Lower lobe of right lung (tissue), 2 donors: ENCODE results near the gene SLC25A25. TPM values are rescaled to one million over a fixed set of nuclear protein-coding genes. Genes with fewer than 3 reads are reported as not detected.

Experiments used
- ATAC-seq, 2 donors: fragments of 200-7000 bp; cut with Tn5 transposase; one replicate each; pipeline ENCODE4 v1.9.1; 2020 to 2022; ENCODE audit warnings: mild to moderate bottlenecking in 2 of 2, moderate library complexity in 2 of 2
- DNase-seq: peaks from one replicate; pipeline ENCODE4 v3.0.0-alpha.2; 2020
- H3K27ac ChIP-seq: fragments of 200-600 bp; one replicate; pipeline ENCODE4 v1.8.0; 2022
- H3K27me3 ChIP-seq: fragments of 200-600 bp; one replicate; pipeline ENCODE4 v1.8.0; 2022; ENCODE audit warnings: low read depth
- H3K36me3 ChIP-seq: fragments of 200-600 bp; one replicate; pipeline ENCODE4 v1.8.0; 2022; ENCODE audit warnings: mild to moderate bottlenecking
- H3K4me1 ChIP-seq: fragments of 200-600 bp; one replicate; pipeline ENCODE4 v1.8.0; 2022
- H3K4me3 ChIP-seq: fragments of 200-600 bp; one replicate; pipeline ENCODE4 v1.8.0; 2022; ENCODE audit warnings: mild to moderate bottlenecking
- H3K9me3 ChIP-seq: fragments of 200-600 bp; one replicate; pipeline ENCODE4 v1.8.0; 2022
- intact Hi-C: fragments of 100-400 bp; cut with DNase I; formaldehyde crosslinking; loops from one replicate; pipeline ENCODE4 v1.11.0; 2022
- total RNA-seq: library from RNA; stranded (reverse); fragmentation: NEBNext Ultra II Directional; extraction: Animal tissue kit (Norgen Biotek cat#: 25700); gene quantifications from one replicate; pipeline ENCODE4 v1.2.1, GENCODE V29; 2021
- TF ChIP-seq, protein P1 (sequence below): fragments of 200-600 bp; IDR thresholded peaks from one replicate; pipeline ENCODE4 v1.8.0; 2022; ENCODE audit warnings: antibody characterized with exemption, mild to moderate bottlenecking
- donor health status: DM: no; HTN: yes; CAD: no; lungs with severe emphysema.

The SLC25A25 gene
- total RNA-seq, 1 donor from 2014 or later = 27.3 TPM

DNA sequence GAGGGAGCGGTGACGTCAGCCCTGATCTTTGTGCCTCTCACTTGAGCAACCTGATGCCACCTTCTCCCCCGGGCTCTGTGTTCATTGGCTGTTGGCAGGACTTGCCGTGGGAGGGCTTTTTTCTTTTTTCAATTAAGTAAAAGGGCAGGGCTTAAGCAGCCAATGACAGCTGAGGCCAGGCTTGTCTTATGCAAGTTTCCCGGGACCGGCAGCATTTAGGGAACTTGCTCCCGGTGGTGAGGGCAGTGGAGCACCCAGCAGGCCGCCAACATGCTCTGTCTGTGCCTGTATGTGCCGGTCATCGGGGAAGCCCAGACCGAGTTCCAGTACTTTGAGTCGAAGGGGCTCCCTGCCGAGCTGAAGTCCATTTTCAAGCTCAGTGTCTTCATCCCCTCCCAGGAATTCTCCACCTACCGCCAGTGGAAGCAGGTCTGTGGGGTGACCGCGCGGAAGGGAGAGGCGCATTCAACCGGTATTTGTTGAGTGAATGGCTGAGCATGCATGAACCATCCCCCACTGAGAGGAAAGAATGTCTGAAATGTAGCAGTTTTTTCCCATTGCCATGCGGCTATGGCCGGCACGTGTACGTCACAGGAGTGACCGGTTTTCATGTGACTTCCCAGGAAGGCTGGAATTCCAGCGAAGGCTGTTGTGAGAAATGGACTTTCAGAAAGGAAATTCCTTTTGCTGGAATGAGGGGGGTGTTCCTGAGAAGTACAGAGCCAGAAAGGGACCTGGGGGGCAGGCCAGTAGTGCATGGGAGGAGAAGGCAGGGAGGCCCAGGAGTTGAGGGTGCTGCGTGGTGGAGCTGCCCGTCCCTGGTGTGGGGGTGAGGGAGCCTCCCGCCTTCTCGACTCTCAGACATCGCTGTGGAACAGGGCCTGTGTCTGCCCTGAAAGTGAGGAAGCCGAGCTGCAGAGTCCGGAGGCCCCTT is 30.5 kb downstream of the SLC25A25 start:
- ATAC-seq (peak; percentile 83 to 89), DNase-seq (peak; percentile 97)
- H3K4me1 ChIP-seq = peaks cover 94% of the 10 kb centered on the region
- H3K36me3 ChIP-seq = peaks cover 27% of the 10 kb centered on the region
- intact Hi-C loops = no loop called here
- peak overlapping the region; percentile 61 for H3K4me3 ChIP-seq
- TF ChIP-seq, protein P1, sequence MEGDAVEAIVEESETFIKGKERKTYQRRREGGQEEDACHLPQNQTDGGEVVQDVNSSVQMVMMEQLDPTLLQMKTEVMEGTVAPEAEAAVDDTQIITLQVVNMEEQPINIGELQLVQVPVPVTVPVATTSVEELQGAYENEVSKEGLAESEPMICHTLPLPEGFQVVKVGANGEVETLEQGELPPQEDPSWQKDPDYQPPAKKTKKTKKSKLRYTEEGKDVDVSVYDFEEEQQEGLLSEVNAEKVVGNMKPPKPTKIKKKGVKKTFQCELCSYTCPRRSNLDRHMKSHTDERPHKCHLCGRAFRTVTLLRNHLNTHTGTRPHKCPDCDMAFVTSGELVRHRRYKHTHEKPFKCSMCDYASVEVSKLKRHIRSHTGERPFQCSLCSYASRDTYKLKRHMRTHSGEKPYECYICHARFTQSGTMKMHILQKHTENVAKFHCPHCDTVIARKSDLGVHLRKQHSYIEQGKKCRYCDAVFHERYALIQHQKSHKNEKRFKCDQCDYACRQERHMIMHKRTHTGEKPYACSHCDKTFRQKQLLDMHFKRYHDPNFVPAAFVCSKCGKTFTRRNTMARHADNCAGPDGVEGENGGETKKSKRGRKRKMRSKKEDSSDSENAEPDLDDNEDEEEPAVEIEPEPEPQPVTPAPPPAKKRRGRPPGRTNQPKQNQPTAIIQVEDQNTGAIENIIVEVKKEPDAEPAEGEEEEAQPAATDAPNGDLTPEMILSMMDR = no peak
- H3K9me3 ChIP-seq = no peaks in the 10 kb centered on the region
- peak overlapping the region; percentile 95 for H3K27ac ChIP-seq
- no peaks in the 10 kb centered on the region for H3K27me3 ChIP-seq

DNA sequence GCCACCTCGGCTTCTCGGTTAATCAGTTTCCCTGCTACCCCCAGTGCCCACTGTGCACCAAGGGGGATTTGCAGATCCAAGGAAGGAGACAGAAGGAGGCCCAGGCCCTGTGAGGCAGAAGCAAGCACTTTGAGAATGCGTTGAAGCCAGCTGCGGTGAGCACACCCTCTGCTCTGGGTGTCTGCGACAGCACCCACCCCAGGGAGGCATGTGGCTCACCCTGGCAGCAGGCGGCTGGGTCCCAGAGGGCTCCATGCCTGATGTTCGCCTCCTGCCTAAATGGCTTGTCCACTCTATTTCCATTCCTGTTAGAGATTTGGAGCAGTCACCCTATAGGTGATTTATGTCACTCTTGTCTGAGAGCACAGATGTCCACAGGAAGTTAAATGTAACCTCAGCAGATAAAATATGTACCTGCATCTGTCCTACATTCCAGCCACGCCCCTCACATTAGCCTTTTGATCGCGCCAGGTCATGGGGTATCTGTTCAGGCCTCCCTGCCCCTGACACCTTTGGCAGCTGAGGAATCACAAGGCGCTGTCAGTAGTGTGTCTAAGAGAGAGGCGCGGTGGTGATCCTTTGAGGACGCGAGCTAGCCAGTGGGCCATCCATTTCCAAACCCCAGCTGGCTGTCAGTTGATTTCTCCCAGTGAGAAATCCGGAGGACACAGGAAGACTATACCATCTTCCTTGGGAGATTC is 31.3 kb downstream of the SLC25A25 start:
- peak overlapping the region; percentile 61 for H3K4me3 ChIP-seq
- intact Hi-C loops = no loop called here
- no peaks in the 10 kb centered on the region for H3K9me3 ChIP-seq
- peaks cover 94% of the 10 kb centered on the region for H3K4me1 ChIP-seq
- no peak for DNase-seq
- ATAC-seq = peak; percentile 3 to 41
- peaks cover 35% of the 10 kb centered on the region for H3K36me3 ChIP-seq
- H3K27ac ChIP-seq = peak overlapping the region; percentile 95
- H3K27me3 ChIP-seq = no peaks in the 10 kb centered on the region
- TF ChIP-seq, protein P1 = no peak

DNA sequence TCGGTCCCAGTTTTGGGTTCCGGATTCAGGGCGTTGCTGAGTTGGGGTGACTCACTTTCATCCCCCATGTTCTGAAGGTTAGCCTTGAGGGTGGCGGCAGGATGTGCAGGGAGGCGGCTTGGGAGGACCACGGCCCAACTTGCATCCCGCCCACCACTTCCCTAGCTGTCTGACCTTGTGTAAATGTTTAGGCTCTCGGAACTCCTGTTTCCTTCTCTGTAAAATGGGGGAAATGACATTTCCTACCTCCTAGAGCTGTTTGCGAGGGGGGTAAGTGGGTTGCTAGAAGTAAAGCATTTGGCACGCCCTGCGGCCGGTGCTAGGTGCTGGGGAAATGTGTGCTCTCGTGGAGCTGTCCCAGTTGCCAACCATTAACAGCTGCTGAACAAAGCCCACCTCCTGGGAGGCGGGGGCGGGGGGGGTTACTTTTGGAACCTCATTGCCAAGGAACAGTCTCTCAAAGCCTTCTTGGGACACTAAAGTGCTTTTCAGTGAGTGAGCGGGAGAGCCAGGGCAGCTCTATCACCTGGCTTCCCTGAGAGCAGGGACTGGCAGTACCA is 32.0 kb downstream of the SLC25A25 start:
- ATAC-seq (peak; percentile 8 to 19), DNase-seq (peak; percentile 68)
- Histone ChIP-seq H3K27ac (peak overlapping the region; percentile 95), H3K9me3 (no peaks in the 10 kb centered on the region), H3K4me1 (peaks cover 91% of the 10 kb centered on the region), H3K4me3 (peak overlapping the region; percentile 61), H3K27me3 (no peaks in the 10 kb centered on the region), H3K36me3 (peaks cover 41% of the 10 kb centered on the region)
- TF ChIP-seq, protein P1 = no peak
- intact Hi-C loops = no loop called here

DNA sequence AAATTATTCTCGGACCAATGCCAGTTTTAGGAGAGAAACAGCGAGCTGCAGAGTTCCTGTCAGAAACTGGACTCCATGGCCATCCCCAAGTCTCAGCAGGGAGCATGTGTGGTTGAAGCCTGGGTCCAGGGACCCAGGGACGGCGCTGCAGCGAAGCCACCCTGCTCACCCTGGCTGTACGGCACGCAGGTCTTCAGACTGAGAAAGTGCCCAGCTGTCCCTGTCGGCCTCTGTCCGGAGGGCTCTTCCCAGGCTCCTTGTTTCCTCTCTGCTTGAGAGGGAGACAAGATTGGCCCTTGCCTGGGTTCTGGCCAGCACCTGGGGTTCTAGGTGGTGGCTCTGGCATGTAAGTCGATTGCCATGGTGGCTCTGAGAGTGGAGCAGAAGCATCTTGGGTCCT is 32.5 kb downstream of the SLC25A25 start:
- no peaks in the 10 kb centered on the region for H3K27me3 ChIP-seq
- peaks cover 85% of the 10 kb centered on the region for H3K4me1 ChIP-seq
- ATAC-seq (no peak), DNase-seq (peak; percentile 38)
- peaks cover 47% of the 10 kb centered on the region for H3K36me3 ChIP-seq
- intact Hi-C loops = no loop called here
- H3K4me3 ChIP-seq = peak overlapping the region; percentile 61
- H3K9me3 ChIP-seq = no peaks in the 10 kb centered on the region
- H3K27ac ChIP-seq = peak overlapping the region; percentile 95
- TF ChIP-seq, protein P1 = no peak

DNA sequence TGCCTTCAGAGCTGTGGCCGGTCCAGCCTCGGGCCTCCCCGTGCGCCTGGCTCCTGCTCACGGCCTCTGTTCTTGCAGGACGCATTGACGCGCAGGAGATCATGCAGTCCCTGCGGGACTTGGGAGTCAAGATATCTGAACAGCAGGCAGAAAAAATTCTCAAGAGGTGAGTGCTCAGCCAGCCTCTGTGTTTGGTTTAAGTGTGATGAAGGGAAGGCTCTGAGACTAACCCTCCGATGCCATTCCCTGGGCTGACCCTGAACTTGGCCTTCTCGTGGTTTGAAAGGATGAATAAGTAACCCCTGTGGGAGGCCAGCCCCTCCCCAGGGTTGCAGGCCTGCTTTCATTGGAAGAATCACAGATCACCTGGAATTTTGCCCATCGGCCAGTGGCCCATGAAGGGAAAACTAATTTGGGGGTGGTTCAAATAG is 33.2 kb downstream of the SLC25A25 start:
- H3K4me1 ChIP-seq = peaks cover 78% of the 10 kb centered on the region
- DNase-seq (peak; percentile 31), ATAC-seq (no peak)
- intact Hi-C loops = no loop called here
- H3K27ac ChIP-seq = peak overlapping the region; percentile 95
- no peaks in the 10 kb centered on the region for H3K27me3 ChIP-seq
- no peaks in the 10 kb centered on the region for H3K9me3 ChIP-seq
- TF ChIP-seq, protein P1 = no peak
- peak overlapping the region; percentile 24 for H3K4me3 ChIP-seq
- H3K36me3 ChIP-seq = peaks cover 53% of the 10 kb centered on the region
